Upper lobe of left lung (tissue), 6 donors: ENCODE measurements around the gene PELI2. TPM values are rescaled to one million over a fixed set of nuclear protein-coding genes. Genes with fewer than 3 reads are reported as not detected.

Experiments
- ATAC-seq, 2 donors: fragments of 200-7000 bp; cut with Tn5 transposase; one replicate each; pipeline ENCODE4 v1.9.1; 2022; ENCODE audit warnings: mild to moderate bottlenecking in 2 of 2, moderate library complexity in 2 of 2; ENCODE audit not compliant: low FRiP score in 2 of 2
- DNase-seq, 2 donors: peaks; one replicate each; pipeline ENCODE4 v3.0.0-alpha.2; 2019 to 2020
- H3K27ac ChIP-seq, 4 donors: fragments of 200-600 bp; sonication (generic); one replicate each; pipeline ENCODE4 v1.5.1; 2016 to 2019
- H3K27me3 ChIP-seq, 4 donors: fragments of 200-600 bp; sonication (generic); one replicate each; pipeline ENCODE4 v1.5.1; 2017 to 2019
- H3K36me3 ChIP-seq, 4 donors: fragments of 200-600 bp; sonication (generic); one replicate each; pipeline ENCODE4 v1.5.1; 2016 to 2019
- H3K4me1 ChIP-seq, 4 donors: fragments of 200-600 bp; sonication (generic); one replicate each; pipeline ENCODE4 v1.5.1; 2018 to 2019
- H3K4me3 ChIP-seq, 4 donors: fragments of 200-600 bp; sonication (generic); one replicate each; pipeline ENCODE4 v1.5.1; 2017 to 2019; ENCODE audit warnings: mild to moderate bottlenecking in 2 of 4, moderate library complexity in 1 of 4
- H3K9me3 ChIP-seq, 4 donors: fragments of 200-600 bp; sonication (generic); one replicate each; pipeline ENCODE4 v1.5.1; 2018 to 2019
- EP300 ChIP-seq, 4 donors: sonication (generic); formaldehyde crosslinking; IDR thresholded peaks; one replicate each; pipeline ENCODE4 v1.5.1; 2017; ENCODE audit warnings: antibody characterized with exemption in 4 of 4, control low read depth in 2 of 4
- POLR2A ChIP-seq, 4 donors: fragments of 450-650 bp; IDR thresholded peaks; one replicate each; pipeline ENCODE4 v1.5.1; 2016 to 2017; ENCODE audit warnings: antibody characterized with exemption in 4 of 4, mild to moderate bottlenecking in 2 of 4
- POLR2AphosphoS5 ChIP-seq, 2 donors: sonication (generic); formaldehyde crosslinking; IDR thresholded peaks; one replicate each; pipeline ENCODE4 v1.5.1; 2017; ENCODE audit warnings: antibody characterized with exemption in 2 of 2
- WGBS, 2 donors: methylation state at CpG; one replicate each; pipeline ENCODE4 v1.1.5; 2017 to 2018; 5-methylcytosine and 5-hydroxymethylcytosine counted together
- total RNA-seq, 6 donors: library from RNA; depleted of rRNA in 4 of 6; stranded (reverse); fragments of >200 nt in 4 of 6; gene quantifications; one replicate each; pipeline versions ENCODE4 v1.1.0 to v1.2.1, GENCODE V29; 2016 to 2021
- TF ChIP-seq, protein P1 (sequence below), 6 experiments: fragments of 450-650 bp in 4 of 6; fragments of 200-600 bp in 2 of 6; sonication (generic) in 2 of 6; IDR thresholded peaks; one replicate each; pipeline ENCODE4 v1.5.1; 2016 to 2019; ENCODE audit warnings: antibody characterized with exemption in 6 of 6
- donor health status: DM: no; HTN: no; CAD: no; lungs with moderate emphysema.
- donor health status: DM: no; HTN: yes; CAD: no; lungs with severe emphysema.

PELI2 gene
- total RNA-seq, 6 donors from 2014 or later: 9.0 to 21.6 (median 17.9) TPM

GRCh38 chr14:56129933-56130332 is 11.7 kb downstream of the PELI2 start:
- ATAC-seq: peak in 1 of 2 donors; percentile 67
- WGBS, 2 donors: 11 to 14% methylated on average over 3 to 4 of the region's 4 CpGs
- Histone ChIP-seq H3K27ac (no peak overlapping the region), H3K4me1 (peaks cover 16 to 35% (median 25%) of the 10 kb centered on the region in 4 donors), H3K36me3 (no peaks in the 10 kb centered on the region), H3K9me3 (no peaks in the 10 kb centered on the region), H3K27me3 (no peaks in the 10 kb centered on the region), H3K4me3 (no peak overlapping the region)
- DNase-seq: peak in 1 of 2 donors; percentile 37
- TF ChIP-seq POLR2AphosphoS5 (IDR thresholded peaks at IDR 0.05) (no peak), POLR2A (IDR thresholded peaks at IDR 0.05) (no peak), EP300 (IDR thresholded peaks at IDR 0.05) (no peak)
- TF ChIP-seq, protein P1, sequence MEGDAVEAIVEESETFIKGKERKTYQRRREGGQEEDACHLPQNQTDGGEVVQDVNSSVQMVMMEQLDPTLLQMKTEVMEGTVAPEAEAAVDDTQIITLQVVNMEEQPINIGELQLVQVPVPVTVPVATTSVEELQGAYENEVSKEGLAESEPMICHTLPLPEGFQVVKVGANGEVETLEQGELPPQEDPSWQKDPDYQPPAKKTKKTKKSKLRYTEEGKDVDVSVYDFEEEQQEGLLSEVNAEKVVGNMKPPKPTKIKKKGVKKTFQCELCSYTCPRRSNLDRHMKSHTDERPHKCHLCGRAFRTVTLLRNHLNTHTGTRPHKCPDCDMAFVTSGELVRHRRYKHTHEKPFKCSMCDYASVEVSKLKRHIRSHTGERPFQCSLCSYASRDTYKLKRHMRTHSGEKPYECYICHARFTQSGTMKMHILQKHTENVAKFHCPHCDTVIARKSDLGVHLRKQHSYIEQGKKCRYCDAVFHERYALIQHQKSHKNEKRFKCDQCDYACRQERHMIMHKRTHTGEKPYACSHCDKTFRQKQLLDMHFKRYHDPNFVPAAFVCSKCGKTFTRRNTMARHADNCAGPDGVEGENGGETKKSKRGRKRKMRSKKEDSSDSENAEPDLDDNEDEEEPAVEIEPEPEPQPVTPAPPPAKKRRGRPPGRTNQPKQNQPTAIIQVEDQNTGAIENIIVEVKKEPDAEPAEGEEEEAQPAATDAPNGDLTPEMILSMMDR (IDR thresholded peaks at IDR 0.05): no peak

GRCh38 chr14:56131004-56131864 is 13.0 kb downstream of the PELI2 start:
- TF ChIP-seq POLR2A (IDR thresholded peaks at IDR 0.05) (no peak), POLR2AphosphoS5 (IDR thresholded peaks at IDR 0.05) (no peak)
- Histone ChIP-seq H3K27me3 (no peaks in the 10 kb centered on the region), H3K27ac (no peak overlapping the region), H3K4me1 (peaks cover 16 to 35% (median 23%) of the 10 kb centered on the region in 4 donors), H3K36me3 (no peaks in the 10 kb centered on the region), H3K4me3 (no peak overlapping the region), H3K9me3 (no peaks in the 10 kb centered on the region)
- ATAC-seq (no peak), DNase-seq (no peak)
- WGBS, 2 donors: 75 to 81% methylated on average over 5 of the region's 5 CpGs

DNA sequence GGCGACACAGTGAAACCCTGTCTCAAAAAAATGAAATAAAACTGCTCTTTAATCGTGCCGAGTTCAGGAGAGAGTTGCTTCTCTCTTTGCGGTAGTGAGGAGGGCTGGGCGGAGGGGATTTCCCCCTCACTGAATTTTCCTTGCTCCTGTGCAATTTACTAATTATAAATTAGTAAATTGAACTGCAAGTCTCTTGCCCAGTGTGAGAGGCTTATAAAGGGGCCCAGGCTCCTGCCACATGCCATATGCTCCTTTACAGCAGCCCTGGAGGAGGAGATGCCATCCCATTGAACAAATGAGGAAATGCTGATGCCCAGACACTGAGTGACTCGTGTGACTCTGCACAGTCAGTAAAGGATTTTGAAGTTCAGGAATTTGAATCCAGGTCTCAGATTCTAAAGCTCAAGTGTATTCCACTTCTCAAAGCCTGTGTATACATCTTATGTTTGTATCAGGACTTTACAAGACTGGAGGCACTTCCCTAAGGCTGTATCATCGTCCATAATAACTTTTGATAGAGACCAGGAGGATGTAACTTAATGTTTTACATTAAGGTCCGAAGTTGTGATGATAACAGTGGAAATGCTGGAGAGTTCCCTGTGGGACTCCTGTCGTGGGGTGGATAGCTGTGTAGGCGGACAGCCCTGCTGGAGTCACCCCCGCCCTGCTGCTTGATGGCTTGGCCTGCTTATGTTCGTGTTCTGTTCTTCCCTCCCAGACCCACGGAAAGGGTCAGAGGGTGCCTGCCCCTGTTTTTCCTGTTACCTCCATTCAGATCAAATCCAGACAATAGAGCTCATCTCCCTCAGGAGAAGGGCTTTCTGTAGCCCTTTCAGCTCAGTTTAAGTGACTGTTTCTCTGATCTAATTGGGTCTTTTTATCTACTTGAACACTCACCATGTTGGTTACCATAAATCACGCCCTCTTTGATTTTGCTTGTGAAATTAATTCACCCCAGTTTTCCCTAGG is 13.9 kb downstream of the PELI2 start:
- DNase-seq (peak in 1 of 2 donors; percentile 10), ATAC-seq (peak in 1 of 2 donors; percentile 36)
- Histone ChIP-seq H3K4me3 (no peak overlapping the region), H3K36me3 (no peaks in the 10 kb centered on the region), H3K9me3 (no peaks in the 10 kb centered on the region), H3K4me1 (peaks cover 16 to 35% (median 25%) of the 10 kb centered on the region in 4 donors), H3K27ac (no peak overlapping the region), H3K27me3 (no peaks in the 10 kb centered on the region)
- TF ChIP-seq, protein P1 (IDR thresholded peaks at IDR 0.05): no peak
- TF ChIP-seq POLR2A (IDR thresholded peaks at IDR 0.05) (no peak), POLR2AphosphoS5 (IDR thresholded peaks at IDR 0.05) (no peak), EP300 (IDR thresholded peaks at IDR 0.05) (no peak)
- WGBS, 2 donors: 75 to 77% methylated on average over 14 of the region's 14 CpGs

DNA sequence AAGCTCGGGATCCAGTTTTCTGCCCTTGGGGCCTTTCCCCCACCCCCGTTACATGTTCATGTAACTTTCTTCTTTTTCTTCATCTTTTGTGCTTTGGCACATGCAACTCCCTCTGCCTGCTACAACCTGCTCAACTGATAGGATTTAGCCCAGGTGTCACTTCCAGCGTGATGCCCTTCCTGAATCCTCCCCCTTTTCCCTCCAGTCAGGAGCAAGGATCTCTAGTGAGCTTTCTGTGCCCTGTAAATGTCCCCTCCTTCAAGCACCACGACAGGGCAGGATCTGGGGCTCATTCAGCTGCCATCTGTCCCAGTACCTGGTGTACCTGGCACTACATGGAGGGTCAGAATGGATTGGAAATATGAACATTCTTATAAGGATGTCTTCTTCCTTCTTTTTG is 15.3 kb downstream of the PELI2 start:
- Histone ChIP-seq H3K4me3 (no peak overlapping the region), H3K9me3 (no peaks in the 10 kb centered on the region), H3K27me3 (no peaks in the 10 kb centered on the region), H3K27ac (no peak overlapping the region), H3K4me1 (peaks cover 18 to 35% (median 26%) of the 10 kb centered on the region in 4 donors), H3K36me3 (no peaks in the 10 kb centered on the region)
- DNase-seq: no peak
- ATAC-seq: no peak
- 61 to 64% methylated on average over 4 of the region's 4 CpGs for WGBS, 2 donors
- TF ChIP-seq EP300 (IDR thresholded peaks at IDR 0.05) (no peak), POLR2AphosphoS5 (IDR thresholded peaks at IDR 0.05) (no peak), POLR2A (IDR thresholded peaks at IDR 0.05) (no peak)
- TF ChIP-seq, protein P1 (IDR thresholded peaks at IDR 0.05): no peak

GRCh38 chr14:56135001-56135400 is 16.8 kb downstream of the PELI2 start:
- DNase-seq (peak in 1 of 2 donors; percentile 55), ATAC-seq (no peak)
- no peaks in the 10 kb centered on the region for H3K36me3 ChIP-seq
- no peak overlapping the region for H3K4me3 ChIP-seq
- no peaks in the 10 kb centered on the region for H3K9me3 ChIP-seq
- H3K4me1 ChIP-seq: peaks cover 8 to 26% (median 17%) of the 10 kb centered on the region in 4 donors
- no peak overlapping the region for H3K27ac ChIP-seq
- no peaks in the 10 kb centered on the region for H3K27me3 ChIP-seq
- TF ChIP-seq EP300 (IDR thresholded peaks at IDR 0.05) (no peak), POLR2A (IDR thresholded peaks at IDR 0.05) (no peak), POLR2AphosphoS5 (IDR thresholded peaks at IDR 0.05) (no peak)
- TF ChIP-seq, protein P1 (IDR thresholded peaks at IDR 0.05): no peak
- 68 to 90% methylated on average over 5 of the region's 5 CpGs for WGBS, 2 donors
